ENCODE results near the gene GPC2.
"Not testable (repeated sequence)": the region's sequence is repeated elsewhere in the genome, so short reads cannot be mapped to it uniquely, and the experiment has no call there.

GPC2 gene, protein sequence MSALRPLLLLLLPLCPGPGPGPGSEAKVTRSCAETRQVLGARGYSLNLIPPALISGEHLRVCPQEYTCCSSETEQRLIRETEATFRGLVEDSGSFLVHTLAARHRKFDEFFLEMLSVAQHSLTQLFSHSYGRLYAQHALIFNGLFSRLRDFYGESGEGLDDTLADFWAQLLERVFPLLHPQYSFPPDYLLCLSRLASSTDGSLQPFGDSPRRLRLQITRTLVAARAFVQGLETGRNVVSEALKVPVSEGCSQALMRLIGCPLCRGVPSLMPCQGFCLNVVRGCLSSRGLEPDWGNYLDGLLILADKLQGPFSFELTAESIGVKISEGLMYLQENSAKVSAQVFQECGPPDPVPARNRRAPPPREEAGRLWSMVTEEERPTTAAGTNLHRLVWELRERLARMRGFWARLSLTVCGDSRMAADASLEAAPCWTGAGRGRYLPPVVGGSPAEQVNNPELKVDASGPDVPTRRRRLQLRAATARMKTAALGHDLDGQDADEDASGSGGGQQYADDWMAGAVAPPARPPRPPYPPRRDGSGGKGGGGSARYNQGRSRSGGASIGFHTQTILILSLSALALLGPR

DNA sequence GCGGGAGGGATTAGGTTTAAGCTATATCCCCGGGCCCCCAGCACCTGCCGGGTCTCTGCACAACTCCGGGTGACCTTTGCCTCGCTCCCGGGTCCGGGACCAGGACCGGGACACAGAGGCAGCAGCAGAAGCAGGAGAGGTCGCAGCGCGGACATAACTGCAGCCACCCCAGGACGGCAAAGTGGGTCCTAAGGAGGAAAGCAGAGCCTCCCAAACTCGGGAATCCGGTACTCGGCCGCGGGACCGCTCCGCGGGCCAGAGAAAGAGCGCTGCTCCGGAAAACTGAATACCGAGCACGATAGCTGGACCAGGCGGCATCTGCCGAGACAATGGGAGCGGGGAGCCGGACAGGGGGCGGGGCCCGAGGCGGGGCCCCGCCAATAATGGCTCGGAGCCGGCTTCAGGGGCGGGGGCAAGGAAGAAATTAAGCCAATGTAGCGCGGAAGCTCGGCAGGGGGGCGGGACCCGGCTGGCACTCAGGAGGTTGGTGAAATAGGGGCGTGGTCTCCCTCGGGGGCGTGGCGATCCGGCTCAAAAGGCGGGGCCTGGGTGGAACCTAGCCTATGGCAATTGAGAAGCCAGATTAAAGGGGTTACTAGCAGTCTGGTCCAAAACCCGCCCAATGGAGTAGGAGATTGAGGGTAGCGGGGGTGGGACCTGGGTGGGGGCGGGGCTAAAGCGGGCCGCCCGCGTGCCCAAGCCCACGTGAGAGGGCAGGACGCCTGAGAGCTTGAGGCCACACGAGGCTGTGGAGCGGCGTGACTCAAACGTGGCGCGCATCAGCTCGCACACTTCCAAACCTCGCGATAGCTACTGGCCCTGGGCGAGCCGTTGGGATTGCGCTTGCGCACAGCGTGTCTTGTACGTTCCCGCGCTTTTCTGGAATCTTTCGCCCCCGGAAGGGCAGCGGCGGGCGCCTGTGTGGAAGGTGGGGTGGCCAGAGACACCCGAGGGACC is at the start of gene GPC2, which contains the start of gene STAG3:
GPC2 (minus strand) TSS at position 337 of the 957 bp plus-strand sequence; CDS start at position 155, 182 bp downstream.
STAG3 (plus strand) TSS at position 874 of the 957 bp plus-strand sequence. CDS start 2,639 bp downstream, outside the sequence.
- DNase-seq: peak; percentile 28 to 93 (median 86)

DNA sequence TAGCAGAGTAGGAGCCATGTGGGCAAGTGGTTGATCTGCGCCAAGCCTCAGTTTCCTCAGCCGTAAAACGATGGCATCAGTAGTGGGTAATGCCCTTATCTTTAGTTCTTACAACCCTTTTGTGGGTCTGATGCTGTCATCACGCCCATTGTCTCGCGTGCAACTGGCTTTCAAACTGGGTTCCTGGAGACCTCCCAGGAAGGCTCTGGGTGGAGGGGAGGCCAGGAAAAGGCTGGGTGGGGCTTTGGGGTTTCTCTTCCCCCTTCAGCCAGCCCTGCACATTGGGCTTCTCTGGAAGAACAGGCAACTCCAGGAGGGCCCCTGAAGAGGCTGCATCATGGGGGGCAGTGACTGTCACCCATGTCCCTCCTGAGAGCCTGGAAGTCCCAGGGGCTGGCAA is 47.7 kb upstream of the GPC2 start:
- not testable (repeated sequence) for DNase-seq

DNA sequence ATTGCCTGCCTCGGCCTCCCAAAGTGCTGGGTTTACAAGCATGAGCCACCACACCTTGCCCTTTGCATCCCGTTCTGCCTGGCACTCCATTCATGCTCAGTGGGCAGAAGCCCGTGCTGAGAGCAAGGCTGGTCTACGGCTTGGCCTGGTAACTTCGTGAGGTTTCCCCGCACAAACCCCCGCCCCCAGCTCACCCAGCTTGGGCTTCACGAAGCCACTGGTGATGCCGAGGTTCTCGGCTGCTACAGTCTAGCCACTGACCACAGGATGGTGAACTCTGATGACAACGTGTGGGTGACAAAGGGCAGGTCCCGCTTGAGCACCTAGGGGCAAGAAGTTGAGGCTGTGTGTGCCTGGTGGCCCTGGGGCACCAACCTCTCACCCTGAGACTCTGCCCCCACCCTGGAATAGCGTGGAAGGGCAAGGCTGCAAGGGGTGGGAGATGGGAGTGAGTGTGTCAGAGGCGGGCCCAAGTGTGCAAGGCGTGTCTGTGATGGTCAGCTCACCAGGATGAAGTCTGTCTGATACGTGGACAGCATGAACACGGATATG is 46.3 kb upstream of the GPC2 start:
- DNase-seq: not testable (repeated sequence)

DNA sequence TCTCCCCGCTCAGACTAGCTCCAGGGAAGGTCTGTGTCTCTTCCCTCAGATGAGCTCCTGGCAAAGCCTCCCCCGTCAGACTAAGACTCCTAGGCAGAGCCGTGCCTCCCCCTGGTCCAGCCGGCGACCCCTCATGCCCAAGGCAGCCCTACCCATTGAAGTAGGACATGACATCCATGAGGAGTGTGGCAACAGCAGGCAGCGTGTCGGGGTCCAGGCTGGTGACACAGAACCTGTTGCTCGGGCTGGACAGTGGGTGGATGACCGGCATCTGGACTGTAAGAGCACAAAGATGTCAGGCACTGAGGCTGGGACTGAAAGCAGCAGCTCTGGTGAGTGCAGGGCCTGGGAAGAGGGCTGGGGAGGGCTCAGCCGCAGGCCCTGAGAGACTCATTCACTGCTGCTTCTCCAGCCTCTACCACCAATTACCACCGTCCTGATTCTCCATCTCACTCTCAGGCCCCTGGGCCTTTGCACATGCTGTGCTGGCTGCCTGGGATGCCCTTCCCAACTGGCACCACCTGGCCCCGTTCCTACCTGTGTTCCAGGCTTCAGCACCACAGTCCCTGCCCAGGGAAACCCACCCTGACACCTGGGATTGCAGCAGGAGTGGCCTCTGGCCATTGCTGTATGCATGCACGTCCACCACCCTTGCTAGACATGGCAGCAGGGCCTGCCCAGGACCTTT is 45.4 kb upstream of the GPC2 start:
- DNase-seq: no peak

DNA sequence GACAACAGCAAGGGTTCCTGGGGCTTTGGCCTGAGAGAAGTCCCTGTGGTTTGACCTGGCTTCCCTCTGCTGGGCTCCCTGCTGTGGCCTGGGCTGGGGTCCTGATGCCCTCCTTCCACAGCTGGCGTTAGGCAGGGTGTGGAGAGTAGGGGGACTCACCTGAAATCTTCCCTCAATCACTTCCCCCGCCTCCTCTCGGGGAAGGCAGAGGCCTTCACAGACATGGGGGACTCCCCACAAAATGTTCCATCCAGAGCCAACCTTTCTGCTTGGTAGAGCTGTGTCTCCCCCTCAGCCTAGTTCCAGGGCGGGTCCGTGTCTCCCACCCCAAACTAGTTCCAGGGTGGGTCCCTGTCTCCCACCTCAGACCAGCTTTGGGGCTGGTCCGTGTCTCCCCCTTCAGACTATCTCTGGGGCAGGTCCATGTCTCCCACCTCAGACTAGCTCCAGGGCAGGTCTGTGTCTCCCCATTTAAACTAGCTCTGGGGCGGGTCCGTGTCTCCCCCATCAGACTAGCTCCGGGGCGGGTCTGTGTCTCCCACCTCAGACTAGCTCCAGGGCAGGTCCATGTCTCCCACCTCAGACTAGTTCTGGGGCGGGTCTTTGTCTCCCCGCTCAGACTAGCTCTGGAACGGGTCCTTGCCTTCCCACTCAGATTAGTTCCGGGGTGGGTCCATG is 44.7 kb upstream of the GPC2 start:
- no peak for DNase-seq

DNA sequence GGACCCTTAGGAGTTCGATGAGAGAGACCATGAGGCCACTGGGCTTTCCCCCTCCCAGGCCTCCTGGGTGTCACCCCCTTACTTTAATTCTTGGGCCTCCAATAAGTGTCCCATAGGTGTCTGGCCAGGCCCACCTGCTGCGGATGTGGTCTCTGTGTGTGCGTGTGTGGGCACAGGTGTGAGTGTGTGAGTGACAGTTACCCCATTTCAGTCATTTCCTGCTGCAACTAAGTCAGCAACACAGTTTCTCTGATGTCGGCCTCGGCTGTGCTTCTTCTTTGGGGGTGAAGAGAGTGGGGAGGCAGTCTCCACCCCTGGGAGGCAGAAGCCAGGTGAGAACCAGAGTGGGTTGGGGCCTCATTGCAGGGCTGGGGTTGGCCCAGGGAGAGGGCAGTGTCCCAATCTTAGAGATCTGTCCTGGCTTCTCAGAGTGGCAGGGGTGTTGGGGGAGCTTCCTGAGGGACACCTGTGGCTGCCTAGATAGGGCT is 44.1 kb upstream of the GPC2 start:
- no peak for DNase-seq

DNA sequence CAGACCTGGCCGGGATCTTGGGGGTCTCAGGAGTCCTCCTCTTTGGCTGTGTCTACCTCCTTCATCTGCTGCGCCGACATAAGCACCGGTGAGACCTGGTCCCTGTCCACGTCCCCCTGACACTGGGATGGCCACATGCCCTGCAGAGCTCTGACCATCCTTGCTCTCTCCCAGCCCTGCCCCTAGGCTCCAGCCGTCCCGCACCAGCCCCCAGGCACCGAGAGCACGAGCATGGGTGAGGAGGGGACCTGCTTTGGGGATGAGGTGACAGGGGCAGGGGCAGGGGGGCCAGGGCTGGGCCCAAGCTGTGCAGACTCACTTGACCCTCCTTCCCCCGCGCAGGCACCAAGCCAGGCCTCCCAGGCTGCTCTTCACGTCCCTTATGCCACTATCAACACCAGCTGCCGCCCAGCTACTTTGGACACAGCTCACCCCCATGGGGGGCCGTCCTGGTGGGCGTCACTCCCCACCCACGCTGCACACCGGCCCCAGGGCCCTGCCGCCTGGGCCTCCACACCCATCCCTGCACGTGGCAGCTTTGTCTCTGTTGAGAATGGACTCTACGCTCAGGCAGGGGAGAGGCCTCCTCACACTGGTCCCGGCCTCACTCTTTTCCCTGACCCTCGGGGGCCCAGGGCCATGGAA is 43.5 kb upstream of the GPC2 start:
- no peak for DNase-seq

DNA sequence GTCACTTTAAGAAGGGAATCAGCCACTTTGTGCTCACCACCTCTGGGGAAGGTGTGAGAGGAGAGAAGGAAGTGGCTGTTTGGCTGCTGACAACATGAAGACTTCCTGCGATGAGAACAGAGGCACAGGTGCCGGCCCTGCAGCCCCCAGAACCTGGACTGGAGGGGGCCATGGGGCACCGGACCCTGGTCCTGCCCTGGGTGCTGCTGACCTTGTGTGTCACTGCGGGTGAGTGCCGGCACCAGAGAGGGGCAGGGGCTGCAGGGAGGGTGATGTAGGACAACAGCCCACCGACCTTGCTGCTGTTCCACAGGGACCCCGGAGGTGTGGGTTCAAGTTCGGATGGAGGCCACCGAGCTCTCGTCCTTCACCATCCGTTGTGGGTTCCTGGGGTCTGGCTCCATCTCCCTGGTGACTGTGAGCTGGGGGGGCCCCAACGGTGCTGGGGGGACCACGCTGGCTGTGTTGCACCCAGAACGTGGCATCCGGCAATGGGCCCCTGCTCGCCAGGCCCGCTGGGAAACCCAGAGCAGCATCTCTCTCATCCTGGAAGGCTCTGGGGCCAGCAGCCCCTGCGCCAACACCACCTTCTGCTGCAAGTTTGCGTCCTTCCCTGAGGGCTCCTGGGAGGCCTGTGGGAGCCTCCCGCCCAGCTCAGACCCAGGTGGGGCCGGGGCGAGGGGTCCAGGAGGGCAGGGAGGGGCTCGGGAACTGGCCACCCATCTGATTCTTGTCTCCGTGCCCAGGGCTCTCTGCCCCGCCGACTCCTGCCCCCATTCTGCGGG is 42.8 kb upstream of the GPC2 start, which contains the start of gene PVRIG:
PVRIG (plus strand) TSS at position 149 of the 785 bp plus-strand sequence; CDS start at position 171, 22 bp downstream.
- DNase-seq: not testable (repeated sequence)

DNA sequence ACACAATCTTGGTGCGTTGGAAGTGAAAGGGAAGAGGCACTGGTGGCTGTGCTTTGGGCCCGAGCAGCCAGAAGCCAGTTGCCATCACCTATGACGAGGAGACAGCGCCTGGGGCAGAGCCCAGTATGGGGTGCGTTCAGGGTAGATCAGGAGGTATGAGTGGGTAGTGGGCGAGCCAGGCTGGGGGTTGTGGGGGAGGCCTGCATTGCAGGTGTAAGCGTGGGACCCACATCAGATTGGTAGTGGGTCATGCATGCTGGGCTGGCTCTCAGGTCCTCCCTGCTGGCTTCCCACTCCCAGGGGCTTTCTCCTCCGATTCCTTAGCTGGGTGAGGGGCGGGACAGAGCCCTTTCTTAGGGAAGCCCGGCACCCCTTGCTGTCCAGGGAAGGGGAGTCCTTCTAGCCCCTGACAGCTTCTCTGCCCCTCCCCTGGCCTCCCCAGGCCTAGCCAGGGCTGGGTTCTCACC is 42.1 kb upstream of the GPC2 start:
- DNase-seq: no peak

DNA sequence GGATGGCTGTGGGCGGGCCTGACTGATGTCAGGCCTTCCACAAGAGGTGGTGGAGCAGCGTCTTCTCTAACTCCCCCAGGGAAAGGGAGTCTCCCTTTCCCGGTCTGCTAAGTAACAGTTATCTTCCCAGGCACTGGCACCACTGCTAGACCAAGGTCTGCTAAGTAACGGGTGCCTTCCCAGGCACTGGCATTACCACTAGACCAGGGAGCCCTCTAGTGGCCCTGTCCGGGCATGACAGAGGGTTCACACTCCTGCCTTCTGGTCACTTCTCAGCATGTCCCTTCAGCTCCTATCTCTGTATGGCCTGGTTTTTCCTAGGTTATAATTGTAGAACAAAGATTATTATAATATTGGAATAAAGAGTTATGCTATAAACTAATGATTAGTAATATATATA is 40.8 kb upstream of the GPC2 start:
- DNase-seq: peak in 12 of 14 donors; percentile 8 to 81 (median 54)

DNA sequence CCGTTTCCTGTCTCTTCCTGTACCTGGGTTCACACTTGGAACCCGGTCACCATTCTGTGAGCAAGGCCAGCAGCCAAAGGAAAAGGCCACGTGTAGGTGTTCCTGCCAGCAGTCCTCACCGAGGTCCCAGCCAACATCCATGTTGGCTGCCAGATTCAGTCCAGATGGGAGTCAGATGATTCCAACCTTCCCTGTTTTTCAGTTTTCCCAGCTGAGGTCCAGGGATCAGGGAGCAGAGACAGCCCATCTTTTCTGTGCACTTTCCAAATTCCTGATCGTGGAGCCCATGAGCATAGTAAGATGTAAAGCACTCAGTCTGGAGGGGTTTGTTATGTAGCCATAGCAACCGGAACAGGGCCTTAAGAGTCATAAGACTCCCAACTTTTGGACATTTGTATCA is 38.7 kb upstream of the GPC2 start:
- DNase-seq: peak in 8 of 14 donors; percentile 9 to 94 (median 24)

DNA sequence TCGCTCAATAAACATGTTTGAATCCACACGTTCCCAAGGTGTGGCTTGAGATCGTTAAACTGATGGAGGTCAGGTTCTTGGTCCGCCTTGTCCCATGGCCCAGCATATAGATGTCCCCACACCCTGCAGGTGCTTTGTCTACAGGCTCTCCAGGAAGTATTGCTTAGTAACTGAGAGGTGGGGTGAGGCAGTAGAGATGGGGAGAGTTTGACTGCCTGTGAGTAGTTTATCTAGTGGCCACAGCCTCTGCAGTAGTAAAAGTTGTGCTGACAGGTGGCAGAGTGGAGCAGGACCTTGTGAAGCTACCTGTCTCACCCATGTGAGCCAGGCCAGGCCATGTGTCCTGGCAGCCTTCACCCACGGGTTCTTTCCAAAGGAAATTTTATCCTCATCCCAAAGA is 37.2 kb upstream of the GPC2 start:
- DNase-seq: not testable (repeated sequence)

DNA sequence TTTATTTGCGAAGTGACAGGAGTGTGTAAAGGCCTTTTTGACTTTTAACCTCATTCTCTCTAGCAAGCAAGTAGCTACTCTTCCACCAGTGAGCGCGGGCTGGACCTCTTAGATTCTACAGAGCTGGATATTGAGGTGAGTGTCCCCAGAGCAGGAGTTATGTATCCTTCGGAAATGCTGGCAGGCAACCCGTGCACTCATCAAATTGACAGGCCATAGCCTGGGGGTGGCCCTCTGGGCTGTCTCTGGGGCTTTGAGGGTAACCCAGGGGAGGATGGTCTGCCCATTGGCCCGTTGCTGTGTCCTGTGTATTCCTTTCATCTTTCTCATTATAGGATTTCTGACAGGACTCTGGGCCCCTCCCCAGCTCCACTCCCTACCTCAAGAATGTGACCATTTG is 36.5 kb upstream of the GPC2 start:
- no peak for DNase-seq

DNA sequence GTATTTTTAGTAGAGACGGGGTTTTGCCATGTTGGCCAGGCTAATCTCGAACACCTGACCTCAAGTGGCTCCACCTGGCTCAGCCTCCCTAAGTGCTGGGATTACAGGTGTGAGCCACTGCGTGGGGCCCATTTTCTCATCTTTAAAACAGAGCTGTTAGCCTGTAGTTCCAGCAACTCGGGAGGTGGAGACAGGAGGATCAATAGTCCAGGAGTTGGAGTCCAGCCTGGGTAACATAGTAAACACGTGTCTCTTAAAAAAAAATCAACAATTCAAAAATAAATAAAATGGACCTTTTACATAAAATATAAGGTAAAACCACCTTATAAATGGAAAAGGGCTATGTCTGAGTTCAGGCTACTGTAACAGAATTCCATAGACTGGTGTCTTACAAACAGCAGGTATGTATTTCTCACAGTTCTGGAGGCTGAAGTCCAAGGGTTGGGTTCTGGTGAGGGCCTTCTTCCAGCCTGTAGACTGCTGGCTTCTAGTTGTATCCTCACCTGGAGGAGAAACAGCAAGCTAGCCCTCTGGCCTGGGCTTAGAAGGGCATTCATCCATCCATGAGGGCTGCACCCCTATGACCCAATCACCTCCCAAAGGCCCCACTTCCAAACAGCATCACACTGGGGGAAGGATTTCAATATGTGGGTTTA is 35.6 kb upstream of the GPC2 start:
- no peak for DNase-seq

DNA sequence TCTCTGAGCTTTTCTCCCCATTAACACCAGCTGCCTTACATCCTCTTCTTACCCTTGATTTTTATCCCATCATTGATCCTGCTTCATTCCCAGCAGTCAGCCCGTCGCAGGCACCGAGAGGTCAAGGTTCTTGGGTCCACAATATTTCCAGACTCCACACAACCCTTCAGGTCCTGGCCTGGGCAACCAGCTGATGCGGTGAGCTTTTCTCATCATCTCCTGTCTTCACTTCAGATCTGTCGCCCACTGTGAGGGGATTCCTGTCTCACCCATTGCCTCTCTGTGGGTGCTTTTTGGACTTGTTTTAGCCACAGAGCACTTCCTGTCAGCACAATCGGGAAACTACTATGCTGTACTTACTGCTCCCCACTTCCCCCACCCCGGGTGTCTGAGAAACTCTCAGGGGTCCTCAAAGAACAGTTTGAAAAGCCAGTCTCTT is 34.2 kb upstream of the GPC2 start:
- DNase-seq: no peak

DNA sequence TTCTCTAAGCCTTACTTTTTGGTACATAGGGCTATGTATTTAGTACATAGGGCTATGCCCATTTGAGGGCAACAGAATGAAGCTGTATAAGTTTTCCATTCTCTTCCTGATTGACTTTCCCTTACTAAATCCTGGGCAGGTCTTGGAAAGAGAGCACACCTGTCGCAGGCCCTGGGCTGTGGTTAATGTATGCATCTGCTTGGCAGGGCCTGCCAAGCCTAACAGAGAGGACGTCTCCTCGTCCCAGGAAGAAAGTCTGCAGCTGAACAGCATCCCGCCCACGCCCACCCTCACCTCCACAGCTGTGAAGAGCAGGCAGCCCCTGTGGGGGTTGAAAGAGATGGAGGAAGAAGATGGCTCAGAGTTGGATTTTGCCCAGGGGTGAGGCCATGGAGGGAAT is 33.6 kb upstream of the GPC2 start:
- no peak for DNase-seq

DNA sequence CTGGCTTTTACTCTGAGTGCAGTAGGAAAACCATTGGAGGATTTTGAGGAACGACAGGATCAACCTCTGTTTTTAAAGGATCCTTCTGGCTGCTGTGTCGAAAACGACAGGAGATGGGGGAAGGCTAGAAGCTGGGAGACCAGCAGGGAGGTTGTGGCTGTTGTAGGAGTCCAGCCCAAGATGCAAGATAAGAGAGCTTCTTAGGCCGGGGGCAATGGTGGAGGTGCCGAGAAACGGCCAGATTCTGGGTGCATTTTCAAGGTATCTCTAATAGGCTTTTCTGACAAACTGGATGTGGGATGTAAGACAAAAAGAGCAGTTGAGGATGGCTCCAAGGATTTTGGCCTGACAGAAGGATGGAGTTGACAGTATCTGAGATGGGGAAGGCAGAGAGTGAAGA is 32.3 kb upstream of the GPC2 start:
- no peak for DNase-seq

DNA sequence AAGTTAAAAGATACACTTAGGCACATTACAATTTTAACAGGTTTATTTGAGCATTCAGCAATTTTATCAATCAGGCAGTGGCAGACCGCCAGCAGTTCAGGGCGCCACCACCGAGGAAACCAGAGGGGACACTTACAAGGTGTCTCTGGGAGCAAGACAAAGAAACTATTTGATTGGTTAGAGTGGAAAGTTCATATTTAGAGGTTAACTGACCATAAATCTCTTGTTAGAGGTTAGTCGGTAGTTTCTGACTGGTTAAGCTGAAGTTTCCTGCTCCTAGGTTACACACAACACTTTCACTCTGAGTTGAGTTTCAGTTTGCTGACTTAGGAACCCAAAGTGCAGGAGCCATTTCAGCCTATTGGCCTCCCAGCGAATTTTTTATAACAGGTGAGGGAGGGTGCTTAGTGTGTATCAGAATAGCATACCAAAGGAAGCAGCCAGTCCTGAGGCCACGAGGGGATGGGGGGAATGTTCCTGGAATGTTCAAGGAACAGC is 31.8 kb upstream of the GPC2 start:
- no peak for DNase-seq

DNA sequence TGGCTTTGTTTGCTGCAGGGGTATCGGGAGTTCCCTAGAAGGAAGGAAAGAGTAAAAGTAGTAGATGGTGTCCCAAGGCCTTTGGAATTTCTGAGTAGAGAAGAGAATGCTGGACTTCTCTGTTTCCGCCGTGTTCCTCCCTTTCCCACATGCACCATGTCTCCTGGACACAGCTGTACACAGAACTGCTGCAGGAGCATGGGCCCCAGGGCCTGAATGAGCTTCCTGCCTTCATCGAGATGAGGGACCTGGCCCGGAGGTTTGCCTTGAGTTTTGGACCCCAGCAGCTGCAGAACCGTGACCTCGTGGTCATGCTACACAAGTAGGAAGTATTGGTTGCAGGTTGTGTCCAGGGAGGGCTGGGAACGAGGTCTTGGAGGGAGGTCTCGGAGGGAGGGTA is 27.3 kb upstream of the GPC2 start:
- DNase-seq: no peak

Measured in C1 segment of cervical spinal cord (tissue), 14 donors.